Posterior vena cava (tissue), 2 donors: Measurements from ENCODE around the gene SLC6A8. TPM values are rescaled to one million over a fixed set of nuclear protein-coding genes. Genes with fewer than 3 reads are reported as not detected.

Source experiments
- DNase-seq: peaks from one replicate; pipeline ENCODE4 v3.0.0-alpha.2; 2020; ENCODE audit warnings: low spot score
- intact Hi-C, 2 donors: fragments of 100-400 bp; cut with DNase I; formaldehyde crosslinking; loops; one replicate each; pipeline versions ENCODE4 v1.14.1 to v1.14.2; 2022 to 2023
- total RNA-seq, 2 donors: library from RNA; stranded (reverse); fragmentation: NEBNext Ultra II Directional; extraction: Animal tissue kit (Norgen Biotek cat#: 25700); gene quantifications; one replicate each; pipeline ENCODE4 v1.2.1, GENCODE V29; 2021
- donor health status: DM: yes; HTN: yes; CAD: no.
- donor health status: DM: yes; HTN: yes; CAD: no.

The SLC6A8 gene
- total RNA-seq, 2 donors from 2014 or later, result 33.5 to 42.3 TPM

DNA sequence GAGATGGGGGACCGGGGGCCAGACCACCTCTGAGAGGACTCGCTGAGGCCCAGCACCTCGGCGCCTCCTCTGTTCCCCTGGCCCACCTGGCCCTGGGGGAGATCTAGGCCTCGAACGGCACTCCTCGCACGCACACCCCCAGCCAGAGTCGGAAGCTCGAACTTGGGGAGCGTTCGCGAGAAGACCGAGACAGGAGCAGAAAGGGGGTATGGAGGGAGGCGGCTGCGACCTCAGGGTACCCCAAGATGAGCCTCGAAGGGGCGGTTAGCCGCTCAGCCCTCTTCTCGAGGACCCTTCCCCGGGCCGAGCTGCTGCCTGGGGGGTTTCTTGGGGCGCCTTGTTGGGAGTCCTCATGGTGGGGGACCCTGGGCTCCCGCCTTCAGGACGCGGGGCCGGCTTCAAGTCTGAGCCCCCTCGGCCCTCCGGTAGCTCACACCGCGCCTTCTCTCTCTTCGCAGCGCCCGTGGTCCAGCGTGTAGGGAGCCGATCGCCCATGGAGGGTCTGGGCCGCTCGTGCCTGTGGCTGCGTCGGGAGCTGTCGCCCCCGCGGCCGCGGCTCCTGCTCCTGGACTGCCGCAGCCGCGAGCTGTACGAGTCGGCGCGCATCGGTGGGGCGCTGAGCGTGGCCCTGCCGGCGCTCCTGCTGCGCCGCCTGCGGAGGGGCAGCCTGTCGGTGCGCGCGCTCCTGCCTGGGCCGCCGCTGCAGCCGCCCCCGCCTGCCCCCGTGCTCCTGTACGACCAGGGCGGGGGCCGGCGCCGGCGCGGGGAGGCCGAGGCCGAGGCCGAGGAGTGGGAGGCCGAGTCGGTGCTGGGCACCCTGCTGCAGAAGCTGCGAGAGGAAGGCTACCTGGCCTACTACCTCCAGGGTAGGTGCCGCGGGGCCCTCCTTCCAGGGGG lies 40.0 kb upstream of the SLC6A8 start:
- intact Hi-C loops, result no loop called here
- DNase-seq, result peak; percentile 74

DNA sequence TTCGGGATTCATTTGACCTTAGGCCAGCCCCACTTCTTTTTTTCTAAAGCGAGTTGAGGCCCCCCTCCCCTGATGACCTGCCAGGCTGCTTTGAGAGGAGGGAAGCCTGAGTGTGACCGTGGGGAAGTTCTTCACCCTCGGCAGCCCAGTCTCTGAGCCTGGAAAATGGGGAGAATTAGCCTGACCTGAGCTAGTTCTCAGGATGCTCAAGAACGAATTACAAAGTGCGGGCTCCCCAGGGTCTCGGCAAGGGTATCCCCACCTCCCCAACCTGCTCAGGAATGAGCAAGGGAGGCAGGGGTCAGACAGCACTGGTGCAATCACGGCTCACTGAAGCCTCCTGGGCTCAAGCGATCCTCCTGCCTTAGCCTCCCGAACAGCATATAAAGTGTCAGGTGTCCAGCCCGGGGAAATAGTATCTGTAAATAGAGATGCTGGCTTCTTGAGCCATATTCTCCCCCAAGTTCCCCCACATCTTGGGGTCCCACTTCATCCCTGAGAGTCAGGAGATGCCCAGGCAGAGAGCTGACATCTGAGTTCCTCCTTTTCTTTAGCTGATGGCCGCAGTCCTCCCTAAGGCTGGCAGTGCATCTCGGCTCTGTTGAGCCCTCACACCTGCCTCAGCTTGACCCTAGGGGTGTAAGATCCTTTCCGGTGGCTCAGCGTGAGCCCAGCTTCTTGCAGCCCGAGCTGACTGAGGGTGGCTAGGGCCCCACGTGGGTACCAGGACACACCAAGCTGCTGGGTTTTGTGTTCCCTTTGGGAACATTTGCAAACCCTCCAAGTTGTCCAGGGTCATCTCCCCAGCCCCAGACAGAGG lies 39.2 kb upstream of the SLC6A8 start:
- DNase-seq, result peak; percentile 55
- intact Hi-C loops, result no loop called here

GRCh38 chrX:153649178-153649914 lies 38.4 kb upstream of the SLC6A8 start:
- intact Hi-C loops, result no loop called here
- DNase-seq, result peak; percentile 69

DNA sequence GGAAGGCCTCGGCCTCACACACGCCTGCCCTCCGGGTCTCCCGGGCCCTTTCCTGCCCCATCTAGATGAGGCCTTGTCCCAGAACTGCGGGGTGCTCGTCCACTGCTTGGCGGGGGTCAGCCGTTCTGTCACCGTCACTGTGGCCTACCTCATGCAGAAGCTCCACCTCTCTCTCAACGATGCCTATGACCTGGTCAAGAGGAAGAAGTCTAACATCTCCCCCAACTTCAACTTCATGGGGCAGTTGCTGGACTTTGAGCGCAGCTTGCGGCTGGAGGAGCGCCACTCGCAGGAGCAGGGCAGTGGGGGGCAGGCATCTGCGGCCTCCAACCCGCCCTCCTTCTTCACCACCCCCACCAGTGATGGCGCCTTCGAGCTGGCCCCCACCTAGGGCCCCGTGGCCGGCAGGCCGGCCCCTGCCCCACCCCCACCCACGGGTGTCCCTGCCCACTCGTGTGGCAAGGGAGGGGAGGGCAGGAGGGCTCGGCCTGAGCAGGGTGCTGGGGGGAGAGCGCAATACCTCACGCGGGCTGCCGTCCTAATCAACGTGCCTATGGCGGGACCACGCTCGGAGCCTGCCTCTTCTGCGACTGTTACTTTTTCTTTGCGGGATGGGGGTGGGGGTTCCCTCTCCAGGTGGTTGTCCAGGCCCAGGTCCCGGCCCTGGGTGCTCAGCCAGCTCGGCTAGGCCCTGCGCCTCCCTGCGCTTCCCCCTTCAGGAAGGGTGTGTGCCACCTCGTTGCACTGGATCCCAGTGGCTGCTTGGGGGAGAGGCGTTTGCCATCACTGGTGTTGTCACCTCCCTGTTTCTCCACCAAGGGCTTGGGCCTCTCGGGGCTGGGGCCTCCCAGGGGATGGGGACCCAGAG lies 37.6 kb upstream of the SLC6A8 start:
- DNase-seq, result peak; percentile 67
- intact Hi-C loops, result no loop called here

- peak; percentile 42 for DNase-seq
- intact Hi-C loops, result no loop called here
Measured at GRCh38 chrX:153650959-153651358, 36.8 kb upstream of the SLC6A8 start.

DNA sequence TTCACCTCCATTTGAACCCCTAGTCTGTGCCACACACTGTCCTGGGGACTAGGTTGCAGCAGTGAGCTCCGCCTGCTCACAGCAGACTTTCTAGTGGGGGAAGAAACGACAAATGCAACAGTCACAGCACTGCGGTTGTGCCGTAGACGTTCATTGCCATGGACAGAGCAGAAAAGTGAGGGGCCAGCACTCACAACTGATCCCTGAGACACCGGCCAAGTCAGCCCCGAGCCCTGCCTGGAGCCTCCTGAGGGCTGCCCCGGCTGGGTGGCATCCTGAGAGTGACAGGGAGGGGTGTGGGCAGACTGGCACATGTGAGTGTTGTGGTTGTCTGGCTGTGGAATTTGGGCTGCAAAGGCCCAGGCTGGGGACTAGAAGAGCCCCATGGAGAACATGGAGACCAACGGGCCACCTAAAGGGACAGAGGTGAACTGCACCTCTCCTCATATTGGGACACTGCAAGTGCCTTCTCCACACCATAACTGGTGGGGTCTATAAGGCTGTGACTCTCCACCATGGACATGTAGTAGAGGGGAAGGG lies 36.1 kb upstream of the SLC6A8 start:
- intact Hi-C loops, result no loop called here
- peak; percentile 62 for DNase-seq

DNA sequence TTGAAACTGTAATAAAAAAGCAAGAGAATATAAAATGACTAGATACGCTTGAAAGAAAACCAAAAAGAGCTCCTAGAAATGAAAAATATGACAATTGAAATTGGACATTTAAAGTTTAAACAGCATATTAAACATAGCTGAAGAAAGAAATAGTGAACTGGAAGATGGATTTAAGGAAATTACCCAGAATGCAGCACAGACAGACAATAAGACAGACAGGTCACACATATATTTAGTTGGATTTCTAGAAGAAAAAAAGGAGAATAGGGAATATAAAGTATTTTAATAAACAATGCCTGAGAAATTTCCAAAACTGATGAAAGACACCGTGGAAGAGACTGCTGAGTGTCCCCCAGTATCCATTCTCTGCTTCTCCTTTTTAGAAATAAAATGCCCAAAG lies 34.2 kb upstream of the SLC6A8 start:
- intact Hi-C loops, result no loop called here
- DNase-seq, result no peak

DNA sequence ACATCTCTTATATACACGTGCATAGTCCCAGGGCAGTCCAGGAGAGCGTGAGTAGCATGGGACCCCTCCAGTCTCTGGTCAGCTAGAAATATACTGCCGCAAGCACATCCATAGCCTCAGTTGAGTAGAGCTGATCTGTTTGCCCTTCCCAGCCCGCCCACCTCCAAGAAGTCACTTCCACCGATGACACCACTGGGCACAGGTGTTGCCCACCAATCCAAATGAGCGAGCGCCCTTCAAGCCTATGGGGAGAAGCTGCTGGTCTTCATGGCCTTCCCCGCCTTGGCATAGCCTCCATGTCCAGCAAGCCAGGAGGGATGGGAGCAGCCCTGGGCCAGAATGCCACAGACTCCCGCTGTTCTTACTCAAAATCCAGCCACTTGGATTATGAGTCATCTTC lies 30.6 kb upstream of the SLC6A8 start:
- intact Hi-C loops, result no loop called here
- DNase-seq, result peak; percentile 72

DNA sequence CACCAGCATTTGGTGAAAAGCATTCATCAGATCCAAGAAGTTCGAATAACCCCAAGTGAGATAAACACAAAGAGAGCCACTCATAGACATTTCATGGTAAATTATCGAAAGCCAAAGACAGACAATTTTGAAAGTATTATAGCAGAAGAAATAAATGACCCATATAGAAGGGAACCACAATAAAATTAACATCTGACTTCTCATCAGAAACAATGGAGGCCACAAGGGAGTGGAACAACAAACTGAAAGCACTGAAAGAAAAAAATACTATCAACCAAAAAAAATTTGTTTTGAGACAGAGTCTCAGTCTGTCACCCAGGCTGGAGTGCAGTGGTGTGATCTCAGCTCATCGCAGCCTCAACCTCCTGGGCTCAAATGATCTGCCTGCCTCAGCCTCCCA lies 28.5 kb upstream of the SLC6A8 start:
- no peak for DNase-seq
- intact Hi-C loops, result no loop called here

- peak; percentile 86 for DNase-seq
- intact Hi-C loops, result loop anchor here in 1 of 2 donors (10.0 kb wide), 1 partner anchor 107 kb away; no protein-coding TSS in a partner anchor
Measured at GRCh38 chrX:153662266-153662665, 25.5 kb upstream of the SLC6A8 start.

GRCh38 chrX:153665726-153666306 lies 21.9 kb upstream of the SLC6A8 start:
- no peak for DNase-seq
- intact Hi-C loops, result loop anchor here (5.0 to 10.0 kb wide), 2 partner anchors 111 to 1421 kb away; no protein-coding TSS in a partner anchor

DNA sequence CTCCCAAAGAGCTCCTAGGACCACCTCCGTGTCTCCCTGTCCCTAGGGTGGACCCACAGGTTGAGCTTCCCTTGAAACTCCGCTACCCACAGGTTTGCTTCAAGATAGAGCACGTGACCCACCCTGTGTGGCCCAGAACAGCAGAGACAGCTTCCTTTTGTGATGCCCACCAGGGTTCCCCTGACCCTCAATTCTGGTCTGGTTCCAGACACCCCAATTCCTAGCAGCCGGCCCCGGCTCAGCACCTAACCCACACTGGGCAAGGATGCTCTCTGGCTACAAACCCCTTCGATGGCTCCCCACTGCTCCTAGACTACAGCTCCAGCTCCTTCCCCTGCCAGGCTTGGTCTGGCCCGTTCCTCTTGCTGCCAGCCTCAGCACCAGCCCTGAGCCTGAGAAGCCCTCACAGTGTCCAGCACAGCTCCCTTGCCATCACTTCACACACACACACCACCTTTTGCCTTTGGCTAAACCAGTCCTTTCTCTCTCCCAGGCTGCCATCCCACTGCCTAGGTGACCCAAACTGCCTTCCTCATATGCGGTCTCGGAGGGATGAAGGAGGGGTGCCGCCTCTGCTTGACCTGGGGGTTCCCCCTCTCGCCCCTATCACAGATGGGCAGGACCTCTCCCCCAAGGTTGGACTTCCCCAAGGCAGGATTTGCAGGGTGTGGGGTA lies 20.3 kb upstream of the SLC6A8 start:
- no peak for DNase-seq
- intact Hi-C loops, result loop anchor here (5.0 to 10.0 kb wide), 2 partner anchors 113 to 1420 kb away; no protein-coding TSS in a partner anchor

- intact Hi-C loops, result loop anchor here (5.0 to 10.0 kb wide), 2 partner anchors 113 to 1419 kb away; no protein-coding TSS in a partner anchor
- peak; percentile 96 for DNase-seq
Measured at GRCh38 chrX:153667956-153668396, 19.8 kb upstream of the SLC6A8 start.

- no peak for DNase-seq
- intact Hi-C loops, result loop anchor here (5.0 to 10.0 kb wide), 2 partner anchors 114 to 1419 kb away; no protein-coding TSS in a partner anchor
Measured at GRCh38 chrX:153668423-153669173, 19.1 kb upstream of the SLC6A8 start.

DNA sequence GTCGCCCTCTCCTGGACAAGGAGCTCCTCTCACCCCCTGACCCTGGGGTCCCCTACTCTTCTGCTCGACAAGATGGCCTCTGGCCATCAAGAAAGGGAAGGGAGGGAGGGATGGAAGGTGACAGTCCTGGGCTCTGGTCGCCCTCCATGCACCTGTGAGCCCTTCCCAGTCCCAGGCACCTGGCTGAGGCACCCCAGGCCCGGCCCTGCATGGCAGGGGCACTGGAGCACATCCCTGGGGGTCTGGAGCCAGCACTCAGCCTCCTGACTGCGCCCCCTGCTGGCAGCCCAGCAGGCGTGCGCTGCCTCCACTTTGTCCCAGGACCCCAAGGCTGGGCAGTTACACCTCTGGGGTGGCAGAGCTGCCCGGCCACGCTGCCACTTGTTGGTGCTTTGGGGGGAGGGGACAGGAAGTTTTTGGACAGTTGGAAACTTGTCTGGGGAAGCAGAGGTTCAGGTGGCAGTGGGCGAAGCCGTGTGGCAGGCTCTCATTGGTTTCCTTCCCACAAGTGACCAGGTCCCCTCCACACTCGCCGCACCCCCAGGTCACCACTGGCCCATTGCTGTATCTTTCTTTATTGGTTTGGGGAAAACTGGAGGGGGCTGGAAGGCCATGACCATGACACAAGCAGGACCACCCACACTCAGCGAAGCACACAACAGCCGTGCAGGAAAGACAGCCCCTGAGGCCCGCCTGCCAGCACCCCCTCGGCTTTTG lies 18.4 kb upstream of the SLC6A8 start:
- intact Hi-C loops, result loop anchor here (5.0 to 10.0 kb wide), 2 partner anchors 115 to 1418 kb away; no protein-coding TSS in a partner anchor
- DNase-seq, result peak; percentile 73
